HG02610 (cell line): ENCODE measurements around the gene CHCHD3.
"Not testable (repeated sequence)": the region's sequence is repeated elsewhere in the genome, so short reads cannot be mapped to it uniquely, and the experiment has no call there.

Source experiments
- ATAC-seq: cut with Tn5 transposase; IDR thresholded peaks from one replicate; pipeline ENCODE4 v1.9.1; 2021; ENCODE audit warnings: mild to moderate bottlenecking, moderate library complexity; ENCODE audit not compliant: unreplicated experiment

CHCHD3 gene

DNA sequence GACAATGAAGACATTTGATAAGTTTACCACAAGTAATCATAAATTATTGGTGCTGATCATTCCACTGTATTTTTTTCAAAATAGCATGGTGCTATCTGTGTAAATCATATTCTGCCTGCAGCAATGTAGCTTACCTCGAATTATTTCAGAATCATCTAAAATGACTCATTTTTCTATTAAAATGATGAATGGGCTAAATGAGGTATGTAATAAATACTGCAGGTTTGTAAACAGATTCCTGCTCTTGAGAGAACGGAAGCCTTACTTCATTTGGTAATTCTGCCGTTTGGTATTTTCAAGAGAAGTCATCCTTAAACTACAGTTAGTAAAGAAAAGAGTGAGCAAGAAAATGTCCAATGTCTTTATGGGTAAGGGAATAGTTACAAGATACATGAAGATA, 115.9 kb downstream of the CHCHD3 start:
- no peak for ATAC-seq

DNA sequence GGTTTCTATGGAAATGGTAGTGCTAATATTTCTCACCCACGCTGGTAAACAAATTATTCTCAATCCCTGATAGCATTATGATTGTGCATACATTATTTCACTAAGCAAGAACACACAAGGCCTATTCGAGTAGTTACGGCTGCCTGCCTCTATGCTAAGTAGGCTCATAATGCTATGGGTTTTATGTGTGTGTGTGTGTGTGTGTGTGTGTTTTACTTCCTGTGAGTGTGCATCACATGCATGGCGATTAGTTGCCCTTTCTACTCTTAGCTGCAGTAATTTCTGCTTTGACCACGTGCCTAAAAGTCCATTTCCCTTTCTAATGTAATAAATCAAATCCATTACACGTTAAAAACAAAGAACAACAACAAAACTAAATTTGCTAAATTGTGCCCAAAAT, 117.0 kb downstream of the CHCHD3 start:
- ATAC-seq, result no peak

DNA sequence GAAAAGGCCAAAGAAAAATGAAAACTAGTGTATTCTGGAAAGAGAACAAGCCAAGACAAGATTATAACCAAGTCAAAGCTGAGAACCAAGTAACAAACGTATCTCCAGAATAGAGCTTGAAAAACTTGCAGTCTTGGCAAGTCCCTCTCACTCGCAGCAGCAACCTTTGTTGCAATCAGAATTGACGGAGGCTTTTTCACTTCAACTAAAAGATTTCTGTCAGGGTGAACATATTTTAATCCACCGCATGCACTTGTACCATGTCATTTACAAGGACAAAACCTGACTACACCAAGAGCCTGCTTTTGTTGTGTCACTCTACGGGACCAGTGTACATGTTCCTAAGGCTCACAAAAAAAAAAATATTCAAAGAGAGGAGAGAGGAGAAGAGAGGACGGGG, 122.0 kb downstream of the CHCHD3 start:
- ATAC-seq, result no peak

DNA sequence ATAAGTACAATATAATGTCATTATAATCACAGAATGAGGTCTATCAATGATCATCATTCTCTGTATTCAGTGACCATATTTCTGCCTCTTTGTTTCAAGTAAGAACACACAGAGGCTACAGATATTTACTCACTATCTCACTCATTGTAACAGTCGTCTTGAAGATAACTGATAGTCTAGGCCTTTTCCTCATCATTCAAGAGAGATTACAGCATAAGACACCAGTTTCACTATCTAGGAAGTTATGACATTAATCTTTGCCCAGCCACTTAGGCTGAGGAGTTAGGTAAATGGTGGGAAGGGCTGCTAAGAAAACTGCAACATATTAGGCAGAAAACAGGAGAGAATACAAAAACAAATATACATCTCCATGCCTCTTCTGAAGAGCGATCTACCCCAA, 125.3 kb downstream of the CHCHD3 start:
- no peak for ATAC-seq

DNA sequence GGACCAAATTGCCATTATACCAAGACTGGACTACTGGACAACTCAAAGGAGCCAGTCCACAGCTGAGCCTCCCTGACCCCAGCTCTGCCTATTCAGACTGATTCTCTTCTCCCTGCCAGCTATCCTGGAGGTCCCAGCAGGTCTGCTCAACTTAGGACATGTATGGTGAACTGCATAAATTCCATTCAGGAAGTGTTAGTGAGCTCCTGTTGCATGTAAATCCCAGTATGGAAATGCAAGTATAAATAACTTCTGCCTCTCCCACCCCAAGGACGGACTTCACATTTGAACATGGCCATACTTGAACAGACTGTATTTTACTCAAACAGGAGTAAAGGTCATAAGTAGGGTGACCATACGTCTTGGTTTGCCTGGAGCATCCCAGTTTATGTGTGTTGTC, 128.4 kb downstream of the CHCHD3 start:
- ATAC-seq, result no peak

DNA sequence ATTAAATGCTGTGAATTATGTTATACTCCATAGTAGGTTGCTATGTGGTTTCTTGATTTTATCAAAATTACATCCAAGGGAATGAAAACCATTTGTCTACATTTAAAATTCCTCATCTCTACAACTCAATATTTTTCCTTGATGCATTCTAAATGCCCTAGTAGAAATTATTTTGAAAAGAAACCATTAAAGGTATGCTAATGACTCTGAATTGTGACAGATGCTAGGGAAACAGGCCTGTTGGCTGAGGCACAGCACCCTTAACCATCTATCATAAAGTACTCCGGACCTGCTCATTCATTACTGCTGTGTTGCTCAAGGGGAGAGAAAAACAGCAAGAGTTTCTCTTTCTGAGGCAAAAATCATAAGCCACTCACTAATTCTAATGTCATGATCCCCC, 131.2 kb downstream of the CHCHD3 start:
- no peak for ATAC-seq

DNA sequence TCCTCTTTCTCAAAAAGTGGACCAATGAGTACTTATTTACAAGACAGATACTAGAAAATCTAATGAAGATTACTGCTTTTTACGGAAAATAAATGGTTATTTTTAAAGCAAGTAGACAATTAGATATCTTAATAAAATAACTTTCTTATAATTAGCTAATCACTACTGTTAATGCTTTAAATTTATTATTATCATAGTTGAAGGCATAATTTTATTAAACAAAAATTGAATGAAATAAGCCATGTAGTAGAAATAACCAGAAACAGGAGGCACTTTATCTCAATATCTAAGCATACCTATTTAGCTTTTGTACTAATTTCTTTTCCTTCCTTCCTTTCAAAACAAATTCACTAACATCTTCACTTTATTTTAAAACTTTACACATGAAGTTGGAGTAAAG, 134.9 kb downstream of the CHCHD3 start:
- ATAC-seq, result no peak

DNA sequence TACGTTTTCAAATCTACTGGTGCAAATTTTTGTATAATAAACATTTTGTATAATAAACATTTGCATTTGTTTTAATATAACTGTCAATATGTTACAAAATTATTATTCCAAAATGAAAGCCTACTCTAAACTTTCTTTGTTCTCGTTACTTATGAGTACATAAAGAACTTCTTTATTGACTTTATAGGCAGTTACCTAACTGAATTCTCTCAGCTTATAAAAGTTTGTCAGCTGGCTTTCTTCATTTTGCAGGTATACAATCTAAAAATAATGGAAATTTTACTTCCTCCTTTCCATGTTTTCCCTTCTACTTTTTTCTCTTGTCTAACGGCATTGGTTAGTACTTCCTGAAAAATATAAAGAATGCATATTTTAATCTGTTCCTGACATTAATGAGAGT, 137.1 kb downstream of the CHCHD3 start:
- no peak for ATAC-seq

DNA sequence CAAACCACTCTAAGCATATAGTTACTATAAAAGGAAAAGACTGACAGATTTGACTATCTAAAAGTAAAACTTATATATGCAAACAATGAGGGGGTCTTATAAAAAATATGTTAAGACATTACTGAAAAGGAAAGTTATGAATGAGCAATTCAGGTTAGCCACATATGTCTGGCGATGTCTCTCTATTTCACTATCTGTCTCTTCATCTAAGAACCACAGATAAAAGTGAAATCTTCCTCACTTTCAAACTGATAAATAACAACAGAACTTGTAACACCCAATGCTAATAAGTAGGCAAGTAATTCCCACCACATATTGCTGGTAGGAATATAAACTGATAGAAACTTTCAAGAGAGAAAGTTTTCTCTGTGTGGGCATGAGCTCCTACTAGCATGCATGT, 138.2 kb downstream of the CHCHD3 start:
- ATAC-seq, result peak; percentile 88

DNA sequence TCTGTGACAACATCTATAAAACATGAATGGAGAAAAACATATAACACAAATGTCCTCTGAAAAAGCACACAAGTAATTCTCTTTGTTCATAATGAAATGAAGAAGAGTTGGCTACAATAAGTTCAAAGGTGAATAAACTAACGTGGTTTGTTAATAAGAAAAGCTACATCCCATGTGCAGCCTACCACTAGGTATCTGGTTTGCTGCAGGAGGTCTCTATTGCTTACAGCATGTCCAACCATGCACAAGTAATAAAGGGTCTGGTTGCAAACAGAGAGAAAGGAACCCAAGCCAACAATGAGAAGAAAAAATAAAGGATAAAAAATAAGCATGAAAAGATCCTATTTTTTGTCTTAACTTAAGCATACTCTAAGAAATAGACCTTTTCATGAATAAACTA, 139.2 kb downstream of the CHCHD3 start:
- ATAC-seq, result no peak

DNA sequence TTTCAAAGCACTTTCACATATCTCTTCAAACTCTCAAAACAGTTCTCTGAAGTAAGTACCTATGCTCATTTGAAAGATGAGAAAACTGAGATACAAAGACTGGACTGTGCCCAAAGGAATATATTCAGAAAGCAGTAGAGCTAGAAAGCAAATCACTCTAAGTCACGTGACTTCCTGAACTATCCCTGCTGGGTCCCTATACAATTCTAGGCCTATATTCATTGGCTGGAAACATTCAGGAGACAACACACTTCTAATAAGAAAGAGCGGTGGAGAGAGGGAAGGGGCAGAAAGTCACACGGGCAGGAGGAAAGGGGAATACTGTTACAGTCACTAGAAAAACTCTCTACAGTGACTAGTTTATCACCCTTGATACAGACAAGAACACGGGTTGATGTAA, 140.0 kb downstream of the CHCHD3 start:
- no peak for ATAC-seq

DNA sequence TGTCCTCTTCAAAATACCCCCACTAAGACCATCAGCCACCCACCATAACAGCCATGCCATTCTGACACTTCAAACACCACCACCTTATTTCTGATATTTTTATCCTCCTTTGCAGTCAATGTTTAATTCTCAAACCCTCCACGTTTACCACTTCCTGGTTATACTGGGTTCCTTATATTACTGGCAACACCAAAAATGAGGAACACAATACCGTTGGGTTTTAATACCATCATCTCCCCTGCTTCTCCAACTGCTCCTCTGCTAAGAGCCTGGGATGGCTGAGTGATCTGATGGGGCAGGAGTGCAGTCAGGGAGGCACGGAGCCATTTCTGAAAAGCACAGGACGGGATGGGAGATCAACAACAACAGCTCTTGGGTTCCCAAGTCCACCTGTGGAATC, 140.5 kb downstream of the CHCHD3 start:
- ATAC-seq, result no peak

DNA sequence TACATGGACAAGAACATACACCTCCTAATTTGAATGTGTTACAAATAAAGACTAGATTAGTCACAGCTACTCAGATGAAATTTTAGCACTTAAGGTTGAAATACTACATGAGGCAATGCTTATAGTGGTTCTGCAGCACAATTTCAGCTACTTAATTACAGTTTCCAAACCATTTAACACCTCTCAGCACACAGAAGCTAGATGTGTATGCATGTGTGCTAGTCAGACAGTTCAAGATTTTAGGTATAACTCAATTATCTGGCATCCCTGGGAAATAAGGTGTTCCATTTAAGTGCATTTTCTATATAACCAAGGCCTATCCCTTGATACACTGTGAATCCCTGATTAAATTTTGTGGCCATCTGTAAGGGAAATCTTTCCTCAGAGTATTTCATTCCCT, 141.8 kb downstream of the CHCHD3 start:
- ATAC-seq, result no peak

DNA sequence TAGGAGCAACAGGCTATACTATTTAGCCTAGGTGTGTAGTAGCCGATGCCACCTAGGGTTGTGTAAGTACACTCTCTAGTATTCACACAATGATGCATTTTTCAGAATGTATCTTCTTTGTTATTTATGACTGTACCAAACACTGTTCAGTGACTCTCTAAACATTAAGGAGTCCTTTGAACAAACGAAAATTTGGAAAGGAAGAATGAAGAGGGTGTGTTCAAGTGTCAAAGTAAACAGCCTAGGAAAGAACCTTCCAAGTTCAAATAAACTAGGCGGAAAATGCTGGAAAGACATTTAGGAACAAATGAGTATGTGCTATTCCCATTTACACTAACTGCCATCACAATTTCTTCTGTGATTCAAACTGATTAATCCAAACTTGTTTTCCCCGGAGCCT, 142.4 kb downstream of the CHCHD3 start:
- no peak for ATAC-seq

DNA sequence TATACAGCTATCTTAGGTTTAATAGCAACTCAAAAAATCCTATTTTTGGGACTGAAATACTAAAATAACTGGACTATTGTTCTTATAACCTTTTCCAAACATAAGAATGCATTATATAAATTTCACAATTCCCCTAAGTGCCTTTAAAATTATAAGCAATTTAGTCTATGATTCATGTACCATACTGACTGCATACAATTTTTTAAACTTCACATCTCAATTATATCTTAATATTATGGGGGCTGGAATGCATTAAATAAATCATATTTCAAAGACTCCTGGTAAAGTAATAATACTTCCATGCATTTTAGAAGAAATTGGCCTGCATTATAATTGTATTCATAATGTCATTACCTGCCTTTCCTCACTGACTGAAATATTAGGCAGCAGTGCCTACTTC, 144.6 kb downstream of the CHCHD3 start:
- no peak for ATAC-seq

DNA sequence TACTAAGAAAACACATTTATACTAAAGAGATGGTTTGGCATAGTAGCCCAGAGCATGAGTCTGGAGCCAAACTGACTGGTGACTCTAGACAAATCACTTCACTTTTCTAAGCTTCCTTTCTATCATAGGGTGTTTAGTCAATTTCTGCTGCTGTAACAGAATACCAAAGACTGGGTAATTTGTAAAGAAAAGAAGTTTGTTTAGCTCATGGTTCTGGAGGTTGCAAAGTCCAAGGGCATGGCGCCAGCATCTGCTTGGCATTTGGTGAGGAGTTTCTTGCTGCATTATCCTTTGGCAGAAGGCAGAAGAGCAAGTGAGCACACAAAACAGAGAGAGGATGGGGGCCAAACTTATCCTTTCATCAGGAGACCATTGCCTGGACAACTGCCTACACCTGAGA, 146.3 kb downstream of the CHCHD3 start:
- ATAC-seq, result no peak

DNA sequence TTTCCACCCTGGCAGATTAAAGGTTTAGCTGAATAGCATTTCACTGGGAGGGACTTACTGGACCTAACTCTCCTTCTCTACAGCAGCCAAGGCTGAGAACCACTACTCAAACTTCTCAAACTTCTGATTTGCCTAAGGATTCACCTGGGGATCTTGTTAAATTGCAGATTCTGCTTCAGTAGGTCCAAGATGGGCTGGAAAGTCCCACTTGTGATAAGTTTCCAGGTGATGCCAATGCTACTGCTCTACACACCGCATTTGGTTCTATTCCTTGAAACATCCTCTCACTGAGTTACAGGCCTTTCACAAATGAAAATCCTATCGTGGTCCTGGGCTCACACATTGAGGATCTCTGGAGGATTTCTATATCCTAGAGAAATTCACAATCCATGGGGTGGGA, 147.9 kb downstream of the CHCHD3 start:
- peak; percentile 79 for ATAC-seq

DNA sequence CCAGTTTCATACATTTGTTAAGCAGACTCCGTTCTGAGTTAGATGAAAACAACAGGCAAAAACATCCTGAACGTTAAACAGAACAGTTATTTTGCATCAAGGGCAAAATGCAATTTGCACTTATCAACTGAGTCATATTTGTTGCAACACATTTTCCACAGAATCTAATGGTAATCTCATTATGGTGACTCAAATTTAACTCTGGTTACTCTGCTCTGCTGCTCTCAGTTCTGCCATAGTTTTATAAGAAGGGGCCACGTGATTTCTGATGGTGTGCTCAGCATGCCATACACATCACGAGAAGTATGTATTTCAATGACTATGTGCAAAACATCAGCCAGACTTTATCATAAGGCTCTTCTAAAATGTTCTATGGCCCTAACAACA, 148.8 kb downstream of the CHCHD3 start:
- ATAC-seq, result no peak

DNA sequence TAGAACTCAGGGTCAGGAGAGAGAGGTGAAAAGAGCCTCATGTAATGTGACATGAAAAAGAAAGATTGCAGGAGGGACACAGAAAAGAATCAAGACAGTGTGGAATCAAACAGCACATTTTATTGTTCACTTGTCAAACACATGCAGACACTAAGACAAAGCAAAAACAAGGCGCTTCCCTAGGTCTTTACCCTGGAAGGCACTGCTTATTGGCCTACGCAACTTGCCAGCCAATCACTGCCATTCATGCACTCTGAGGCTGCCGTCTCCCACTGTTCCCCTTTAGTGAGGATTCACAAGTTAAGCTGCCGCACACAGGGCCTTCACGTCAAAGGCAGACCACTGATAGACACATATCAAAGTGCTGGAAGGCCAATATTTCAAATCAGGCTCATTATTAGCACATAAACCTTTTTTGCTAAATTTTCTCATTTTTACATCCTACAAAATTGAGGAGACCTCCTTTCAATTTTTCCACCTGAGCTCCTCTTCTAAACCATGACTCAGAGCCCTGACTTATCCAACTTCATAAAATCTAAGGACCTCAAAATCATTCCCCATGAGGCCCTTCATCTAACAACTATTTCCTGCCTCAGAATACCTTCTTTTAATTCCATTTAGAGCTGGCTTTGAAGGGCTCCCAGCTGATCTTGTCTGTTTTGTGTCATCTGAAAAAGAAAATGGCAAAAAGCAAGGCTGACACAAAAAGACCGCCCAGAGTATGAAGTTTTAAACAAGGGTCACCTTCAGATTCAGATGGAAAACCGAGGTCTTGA, 149.4 kb downstream of the CHCHD3 start:
- ATAC-seq, result no peak

DNA sequence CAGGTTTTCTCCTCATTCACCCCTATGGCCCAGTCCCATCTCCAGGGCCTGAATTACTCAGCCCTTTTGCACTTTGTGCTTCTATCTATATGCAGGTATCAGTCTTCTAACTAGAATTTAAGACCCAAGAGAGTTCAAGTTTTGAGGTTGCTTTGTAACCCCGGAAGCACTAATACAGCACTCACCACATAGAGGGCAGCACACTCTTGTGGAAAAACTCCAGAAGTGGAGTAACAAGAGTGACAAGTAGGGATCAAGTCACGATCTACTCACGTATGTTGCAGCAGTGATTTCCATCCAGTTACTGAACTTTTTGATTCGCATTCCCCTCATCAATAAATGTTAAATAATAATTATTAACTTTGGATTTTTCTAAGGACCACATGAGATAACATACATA, 151.0 kb downstream of the CHCHD3 start:
- no peak for ATAC-seq

DNA sequence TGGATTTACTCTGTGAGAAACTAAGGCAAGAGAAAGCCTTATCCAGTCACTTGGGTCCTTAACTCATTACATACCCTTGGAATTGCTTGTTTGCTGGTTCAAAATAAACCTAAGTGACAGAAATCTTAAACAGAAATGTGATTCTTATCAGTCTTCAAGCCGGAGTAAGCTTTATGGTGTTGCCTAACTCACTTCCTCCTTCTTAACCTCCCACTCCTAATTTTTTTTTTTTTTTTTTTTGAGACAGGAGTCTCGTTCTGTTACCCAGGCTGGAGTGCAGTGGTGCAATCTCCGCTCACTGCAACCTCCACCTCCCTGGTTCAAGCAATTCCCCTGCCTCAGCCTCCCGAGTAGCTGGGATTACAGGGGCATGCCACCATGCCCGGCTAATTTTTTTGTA, 151.9 kb downstream of the CHCHD3 start:
- not testable (repeated sequence) for ATAC-seq

DNA sequence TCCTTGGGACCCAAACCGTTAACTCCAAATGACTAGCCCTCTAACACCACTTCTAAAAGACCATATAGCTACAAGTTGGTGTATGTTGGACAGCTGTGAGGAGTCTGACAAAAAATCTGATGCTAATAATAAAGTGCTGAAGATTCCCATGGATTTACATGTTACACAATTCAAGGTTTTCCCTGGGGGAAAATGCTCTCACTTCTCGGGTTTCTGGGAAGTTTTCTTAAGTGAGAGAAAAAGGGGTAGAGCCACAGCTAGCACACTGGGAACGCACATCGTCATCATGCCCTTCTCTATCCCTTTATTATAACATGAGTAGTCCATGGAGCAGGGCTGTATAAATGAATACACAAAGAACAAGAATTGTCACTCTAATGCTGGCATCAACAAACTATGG, 162.1 kb downstream of the CHCHD3 start:
- no peak for ATAC-seq

DNA sequence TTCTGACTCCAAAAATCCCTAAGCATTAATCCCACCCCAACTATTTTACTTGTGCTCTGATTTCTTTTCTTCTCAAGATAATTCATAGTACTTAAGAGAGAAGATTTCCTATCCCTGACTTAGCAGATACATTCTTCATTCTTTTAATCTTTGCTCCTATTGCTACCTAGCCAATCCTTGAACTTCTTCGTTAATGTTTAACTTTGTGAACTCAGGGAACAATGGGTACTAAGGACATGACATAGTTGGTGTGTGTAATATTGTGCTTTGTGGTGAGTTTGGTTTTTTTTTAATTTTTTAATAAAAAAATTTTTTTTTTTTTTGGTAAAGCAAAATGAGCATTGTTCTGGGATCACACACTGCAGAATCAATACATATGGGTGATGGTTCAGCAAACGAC, 166.2 kb downstream of the CHCHD3 start:
- no peak for ATAC-seq
